COLO668 (cell line): ENCODE data around the gene RPL10.
A peak's percentile ranks its signal among the peaks of the same experiment; 100 is the strongest.

Source experiments
- DNase-seq: peaks from one replicate; lab custom pipeline; 2025; ENCODE audit not compliant: unreplicated experiment; lab: John Stamatoyannopoulos, UW

Gene RPL10

DNA sequence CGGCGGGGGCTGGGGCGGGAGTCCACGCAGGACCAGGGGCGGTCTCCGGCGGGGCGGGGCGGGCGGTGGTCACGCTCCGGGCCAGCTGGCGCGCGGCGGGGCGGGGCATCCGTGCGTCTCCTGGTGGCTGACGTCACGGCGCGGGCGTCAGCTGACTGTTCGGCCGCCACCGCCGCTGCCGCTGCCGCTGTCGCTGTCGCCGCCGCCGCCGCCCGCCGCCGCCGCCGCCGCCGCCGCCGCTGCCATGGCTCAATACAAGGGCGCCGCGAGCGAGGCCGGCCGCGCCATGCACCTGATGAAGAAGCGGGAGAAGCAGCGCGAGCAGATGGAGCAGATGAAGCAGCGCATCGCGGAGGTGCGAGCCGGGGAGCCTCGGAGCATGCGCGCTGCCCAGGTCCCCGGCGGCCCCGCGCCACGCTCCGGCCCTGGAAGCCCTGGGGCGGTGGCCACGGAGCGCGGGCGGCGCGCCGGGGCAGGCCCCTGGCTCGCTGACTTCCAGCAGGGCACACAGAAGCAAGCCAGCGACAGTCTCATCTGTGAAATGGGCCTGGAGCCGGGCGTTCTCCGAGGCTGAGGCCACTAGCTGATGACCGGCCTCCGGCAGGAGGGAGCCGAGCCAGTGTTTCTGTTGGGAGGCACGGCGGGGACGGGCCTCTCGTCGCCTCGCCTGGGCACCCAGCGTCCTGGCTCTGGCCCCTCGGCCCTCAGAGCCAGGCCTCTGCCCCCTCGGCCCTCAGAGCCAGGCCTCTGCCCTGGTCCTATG, 46.0 kb downstream of the RPL10 start, which contains the start of gene FAM50A:
Gene FAM50A, plus strand, starts transcription at position 150 of the 763 bp plus-strand sequence. Its CDS starts 95 bp downstream, at position 245.
- DNase-seq: peak; percentile 94

DNA sequence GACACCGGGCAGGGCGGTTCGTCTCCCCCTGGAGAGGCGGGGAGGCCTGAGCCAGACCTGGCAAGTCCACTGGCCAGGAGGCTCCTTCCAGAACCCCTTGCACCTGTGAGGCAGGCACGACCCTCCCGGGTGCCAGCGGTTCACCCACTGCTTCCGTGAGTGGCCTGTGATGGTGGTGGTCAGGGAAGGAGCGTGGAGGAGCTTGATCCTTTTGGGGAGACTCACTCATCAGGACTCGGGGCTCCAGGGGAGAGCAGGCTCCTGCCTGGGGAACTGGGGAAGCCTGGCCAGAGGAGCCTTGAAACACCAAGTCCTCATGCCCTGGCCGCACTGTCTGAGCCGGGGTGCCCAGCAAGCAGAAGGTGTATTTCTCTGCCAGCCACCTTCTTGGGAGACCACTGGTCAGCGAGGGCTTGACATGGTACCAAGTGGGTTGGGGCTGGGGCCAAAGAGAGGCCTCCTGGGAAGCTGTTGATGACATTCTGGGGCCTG, 46.6 kb downstream of the RPL10 start:
- DNase-seq: no peak

DNA sequence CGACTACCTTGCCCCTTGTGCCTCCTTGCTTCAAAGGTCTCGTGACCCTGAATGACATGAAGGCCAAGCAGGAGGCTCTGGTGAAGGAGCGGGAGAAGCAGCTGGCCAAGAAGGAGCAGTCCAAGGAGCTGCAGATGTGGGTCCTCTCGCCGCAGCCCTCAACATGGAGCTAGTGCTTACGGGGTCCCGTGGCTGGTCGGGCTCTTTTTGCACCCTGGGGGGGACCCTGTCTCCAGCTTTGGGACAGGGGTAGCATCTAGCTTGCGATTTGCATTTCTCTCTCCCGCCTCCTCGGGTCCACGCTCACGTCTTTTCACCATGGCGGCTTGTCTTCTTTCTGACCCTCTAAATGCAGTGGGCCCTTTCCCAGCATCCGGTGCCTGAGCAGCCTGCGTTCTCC, 47.6 kb downstream of the RPL10 start:
- DNase-seq: no peak

DNA sequence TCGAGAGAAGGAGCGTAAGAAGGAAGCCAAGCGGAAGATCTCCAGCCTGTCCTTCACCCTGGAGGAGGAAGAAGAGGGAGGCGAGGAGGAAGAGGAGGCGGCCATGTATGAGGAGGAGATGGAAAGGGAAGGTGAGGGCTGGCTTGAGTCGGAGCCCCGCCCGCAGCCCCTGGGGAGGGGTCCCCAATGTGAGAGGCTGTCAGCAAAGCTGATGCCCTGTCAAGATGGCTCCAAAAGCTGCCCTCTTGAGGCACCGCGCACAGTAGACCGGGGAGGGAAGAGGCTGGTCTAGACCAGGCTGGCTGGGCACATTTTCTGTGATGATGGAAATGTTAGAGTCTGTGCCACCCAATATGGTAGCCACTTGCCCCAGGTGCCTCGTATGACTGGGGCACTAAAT, 48.3 kb downstream of the RPL10 start:
- DNase-seq: no peak

DNA sequence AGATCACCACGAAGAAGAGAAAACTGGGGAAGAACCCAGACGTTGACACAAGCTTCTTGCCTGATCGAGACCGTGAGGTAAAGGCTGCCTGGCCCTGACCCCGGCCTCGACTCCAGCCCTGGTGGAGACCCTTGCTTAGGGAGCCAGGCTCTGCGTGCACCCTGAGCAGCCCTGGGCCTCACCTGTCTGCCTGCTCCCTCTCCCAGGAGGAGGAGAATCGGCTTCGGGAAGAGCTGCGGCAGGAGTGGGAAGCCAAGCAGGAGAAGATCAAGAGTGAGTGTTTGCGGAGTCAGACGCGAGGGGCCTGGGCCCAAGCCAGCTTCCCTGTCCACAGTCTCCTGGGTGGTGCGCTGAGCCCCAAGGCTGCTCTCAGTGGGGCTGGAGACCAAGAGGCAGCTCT, 50.3 kb downstream of the RPL10 start:
- DNase-seq: no peak

DNA sequence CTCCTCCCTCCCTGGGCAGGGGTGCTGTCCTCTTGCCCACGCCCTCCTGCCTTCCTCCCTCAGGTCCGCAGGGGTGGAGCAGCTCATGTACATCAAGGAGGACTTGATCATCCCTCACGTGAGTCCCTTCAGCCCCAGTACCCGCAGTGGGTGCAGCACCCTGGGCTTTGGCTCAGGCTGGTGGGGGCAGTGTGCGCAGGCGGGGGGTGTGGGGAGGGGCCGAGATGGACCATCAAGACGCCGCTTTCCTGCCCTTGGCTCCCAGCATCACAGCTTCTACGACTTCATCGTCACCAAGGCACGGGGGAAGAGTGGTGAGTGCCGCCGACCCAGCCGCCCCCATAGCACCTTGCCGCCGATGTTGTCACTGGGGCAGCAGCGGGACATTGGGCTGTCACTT, 51.4 kb downstream of the RPL10 start:
- DNase-seq: no peak

DNA sequence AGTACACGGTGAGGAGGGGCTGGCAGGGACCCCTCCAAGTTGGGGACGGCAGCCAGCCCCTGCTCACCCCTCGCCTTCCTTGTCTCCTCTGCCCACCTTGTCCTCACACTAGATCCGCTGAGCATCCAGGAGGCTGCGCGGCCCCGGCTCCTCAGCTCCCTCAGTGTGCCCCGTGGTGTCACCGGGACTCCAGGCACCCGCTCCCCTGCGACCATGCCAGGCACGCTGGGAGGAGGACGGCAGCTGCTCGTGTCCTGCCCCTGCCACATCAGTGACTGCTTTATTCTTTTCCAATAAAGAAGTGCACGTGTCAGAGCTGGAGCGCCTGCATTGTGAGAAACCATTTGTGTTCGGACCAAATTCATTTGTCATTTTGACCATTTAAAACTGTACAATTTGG, 52.1 kb downstream of the RPL10 start:
- no peak for DNase-seq
